K562 (cell line): ENCODE results near the gene TMEM88. TPM values are rescaled to one million over a fixed set of nuclear protein-coding genes. Genes with fewer than 3 reads are reported as not detected.

ENCODE experiments used
- ATAC-seq: fragments of 200-7000 bp; cut with Tn5 transposase; 3 replicates; pipeline ENCODE4 v1.9.1; 2020; ENCODE audit warnings: moderate library complexity
- BruUV-seq: library from RNA; stranded (reverse); fragments of 400-500 nt; replicated peaks from 2 replicates; lab custom pipeline; 2021; lab: Mats Ljungman, UMichigan
- CTCF ChIA-PET: fragments of 300-600 bp; formaldehyde crosslinking; extraction: SDS; loops from one replicate; lab custom pipeline; 2021; ENCODE audit warnings: low intra/inter-chr PET ratio; lab: Yijun Ruan, JAX
- POLR2A ChIA-PET: fragments of 300-600, 350-650 bp; sonication (Branson Sonifier 250); formaldehyde crosslinking; extraction: SDS; loops from one replicate; lab custom pipeline; 2021; ENCODE audit warnings: antibody characterized with exemption, inconsistent platforms; lab: Yijun Ruan, JAX
- DNase-seq, 4 experiments: peaks; one replicate each; pipeline versions ENCODE4 v3.0.0 to v3.0.0-alpha.2; 2011 to 2018; ENCODE audit warnings: low spot score in 3 of 4, mixed read lengths in 3 of 4; ENCODE audit errors: extremely low read depth in 1 of 4
- FAIRE-seq: peaks from 2 replicates; lab custom pipeline; 2011; peaks lifted over from hg19 to GRCh38; lab: Jason Lieb, UNC
- H2AFZ ChIP-seq: 2 replicates; pipeline ENCODE4 v1.6.0; 2011; ENCODE audit warnings: low read depth, low read length, control low read depth, inconsistent platforms
- H3K27ac ChIP-seq: fragments of 200-600 bp; 3 replicates; pipeline ENCODE4 v1.8.0; 2011; ENCODE audit warnings: low read depth, mild to moderate bottlenecking, control low read depth, inconsistent platforms, low read length, moderate library complexity, mixed read lengths; ENCODE audit errors: extremely low read depth
- H3K27me3 ChIP-seq, 2 experiments: fragments of 300-600 bp in 1 of 2; 2 replicates in 1 of 2; 3 replicates in 1 of 2; pipeline versions ENCODE4 v1.6.0 to v1.8.0; 2011; ENCODE audit warnings: inconsistent platforms in 2 of 2, low read length in 2 of 2, mild to moderate bottlenecking in 1 of 2, mixed read lengths in 1 of 2, moderate library complexity in 1 of 2; ENCODE audit not compliant: control insufficient read depth in 2 of 2, insufficient read depth in 2 of 2
- H3K36me3 ChIP-seq: fragments of 300-600 bp; 3 replicates; pipeline ENCODE4 v1.8.0; 2011; ENCODE audit warnings: mild to moderate bottlenecking, low read length, inconsistent platforms; ENCODE audit not compliant: control insufficient read depth, insufficient read depth
- H3K4me1 ChIP-seq, 2 experiments: fragments of 200-600 bp in 1 of 2; replicated peaks in 1 of 2; 2 replicates in 1 of 2; 3 replicates in 1 of 2; pipeline versions ENCODE4 v1.5.1 to v1.8.0; 2011; ENCODE audit warnings: inconsistent platforms in 2 of 2, low read length in 2 of 2, mild to moderate bottlenecking in 1 of 2, mixed read lengths in 1 of 2, moderate library complexity in 1 of 2; ENCODE audit not compliant: control insufficient read depth in 2 of 2, insufficient read depth in 2 of 2
- H3K4me2 ChIP-seq: 2 replicates; pipeline ENCODE4 v1.6.1; 2011; ENCODE audit warnings: low read length, control low read depth, inconsistent platforms, mixed read lengths; ENCODE audit not compliant: insufficient read depth
- H3K4me3 ChIP-seq: fragments of 200-600 bp; sonication (generic), shearing (Covaris generic); 2 replicates; pipeline ENCODE4 v1.5.1; 2016; ENCODE audit warnings: control low read depth, inconsistent platforms
- H3K79me2 ChIP-seq: fragments of 200-600 bp; 3 replicates; pipeline ENCODE4 v1.8.0; 2011; ENCODE audit warnings: low read length, inconsistent platforms; ENCODE audit not compliant: control insufficient read depth, insufficient read depth
- H3K9ac ChIP-seq, 2 experiments: 2 replicates each; pipeline versions ENCODE4 v1.6.0 to v1.6.1; 2011; ENCODE audit warnings: low read depth in 2 of 2, low read length in 2 of 2, control low read depth in 1 of 2, inconsistent platforms in 1 of 2, mild to moderate bottlenecking in 1 of 2, mixed read lengths in 1 of 2; ENCODE audit not compliant: insufficient read depth in 1 of 2
- H3K9me1 ChIP-seq: one replicate; pipeline ENCODE4 v1.6.0; 2011; ENCODE audit warnings: inconsistent platforms, mild to moderate bottlenecking, low read length, moderate library complexity; ENCODE audit not compliant: control insufficient read depth, insufficient read depth
- H3K9me3 ChIP-seq: replicated peaks from 2 replicates; pipeline ENCODE4 v1.5.1; 2011; ENCODE audit warnings: low read depth, low read length, inconsistent platforms; ENCODE audit not compliant: control insufficient read depth, insufficient read depth
- H4K20me1 ChIP-seq: replicated peaks from 2 replicates; pipeline ENCODE4 v1.6.1; 2011; ENCODE audit warnings: low read length, inconsistent platforms, mixed read lengths; ENCODE audit not compliant: control insufficient read depth, insufficient read depth
- BCL6 ChIP-seq: fragments of 250-450 bp; sonication (Bioruptor Pico); IDR thresholded peaks from 2 replicates; pipeline ENCODE4 v1.4.0; 2020
- CHD2 ChIP-seq: IDR thresholded peaks from 2 replicates; pipeline ENCODE4 v1.6.1; 2011; ENCODE audit warnings: low read depth, low read length
- GABPB2 ChIP-seq: fragments of 250-450 bp; sonication (Bioruptor Pico); conservative IDR thresholded peaks from 2 replicates; pipeline ENCODE4 v1.5.1; 2021; ENCODE audit warnings: mild to moderate bottlenecking
- LARP7 ChIP-seq: fragments of 450-650 bp; IDR thresholded peaks from 2 replicates; pipeline ENCODE4 v1.6.1; 2016
- MAZ ChIP-seq, 2 experiments: fragments of 450-650 bp in 1 of 2; sonication (generic) in 1 of 2; formaldehyde crosslinking; IDR thresholded peaks in 1 of 2; conservative IDR thresholded peaks in 1 of 2; 2 replicates each; pipeline versions ENCODE4 v1.4.0 to v1.5.0; 2020; ENCODE audit warnings: mild to moderate bottlenecking in 1 of 2, missing genetic modification reagents in 1 of 2
- NEUROD1 ChIP-seq: fragments of 150-350 bp; IDR thresholded peaks from 2 replicates; pipeline ENCODE4 v1.6.1; 2014; ENCODE audit warnings: borderline replicate concordance, low read length, low read depth; ENCODE audit not compliant: partially characterized antibody
- RFX1 ChIP-seq: fragments of 450-650 bp; IDR thresholded peaks from 2 replicates; pipeline ENCODE4 v1.6.1; 2016; ENCODE audit warnings: mild to moderate bottlenecking, moderate library complexity
- SNRNP70 ChIP-seq: fragments of 200-400 bp; formaldehyde crosslinking; optimal IDR thresholded peaks from 2 replicates; pipeline ENCODE3; 2017; ENCODE audit warnings: low read depth, low read length
- TBL1XR1 ChIP-seq, 2 experiments: IDR thresholded peaks; 2 replicates each; pipeline ENCODE4 v1.6.1; 2012; ENCODE audit warnings: improper control_type of control experiment in 2 of 2, low read length in 2 of 2, mild to moderate bottlenecking in 1 of 2
- ZBTB17 ChIP-seq: fragments of 450-650 bp; formaldehyde crosslinking; IDR thresholded peaks from 2 replicates; pipeline ENCODE4 v1.4.0; 2020; ENCODE audit warnings: mild to moderate bottlenecking
- ZNF75A ChIP-seq: fragments of 450-650 bp; formaldehyde crosslinking; IDR thresholded peaks from 2 replicates; pipeline ENCODE4 v1.4.0; 2020; ENCODE audit warnings: mild to moderate bottlenecking
- WGBS: fragments of 100-300 bp; shearing (Covaris generic); methylation state at CpG from one replicate; pipeline ENCODE4 v1.1.6; 2016; ENCODE audit warnings: low coverage, mixed read lengths; ENCODE audit not compliant: insufficient coverage; ENCODE audit errors: missing lambda C conversion rate; 5-methylcytosine and 5-hydroxymethylcytosine counted together
- in situ Hi-C: fragments of 300-500 bp; cut with MboI; formaldehyde crosslinking; loops from 4 replicates; pipeline ENCODE4 v1.15.0; 2018; ENCODE audit warnings: inconsistent platforms, mixed read lengths
- intact Hi-C: fragments of 100-400 bp; cut with micrococcal nuclease; formaldehyde crosslinking; loops from 2 replicates; pipeline ENCODE4 v1.14.2; 2022
- polyA plus RNA-seq, 8 experiments: library from polyadenylated mRNA; depleted of rRNA in 4 of 8; stranded (reverse) in 5 of 8; unstranded in 3 of 8; fragments of >200 nt; fragmentation: Nextera tagmentation in 2 of 8; fragmentation: Illumina TruSeq in 1 of 8; extraction: Ambion mirVana in 2 of 8; extraction: Trizol in 1 of 8; gene quantifications; 2 replicates each; pipeline versions ENCODE4 v1.2.1 to v1.2.3, GENCODE V29; 2011 to 2014; ENCODE audit warnings: inconsistent platforms in 1 of 8, missing spikeins in 1 of 8
- total RNA-seq, 7 experiments: library from RNA; depleted of rRNA in 6 of 7; stranded (reverse); fragments of >200 nt in 6 of 7; fragmentation: Illumina TruSeq in 2 of 7; extraction: Trizol in 2 of 7; gene quantifications; 2 replicates each; pipeline versions ENCODE4 v1.2.1 to v1.2.3, GENCODE V29; 2011 to 2021; ENCODE audit warnings: low replicate concordance in 1 of 7

The TMEM88 gene
- total and polyA plus RNA-seq, 9 of the 15 experiments (the other 6 are each of a cell fraction or from before 2014, with no cell fraction given): 0.10 to 1.4 (median 0.36) TPM; not detected in 3

DNA sequence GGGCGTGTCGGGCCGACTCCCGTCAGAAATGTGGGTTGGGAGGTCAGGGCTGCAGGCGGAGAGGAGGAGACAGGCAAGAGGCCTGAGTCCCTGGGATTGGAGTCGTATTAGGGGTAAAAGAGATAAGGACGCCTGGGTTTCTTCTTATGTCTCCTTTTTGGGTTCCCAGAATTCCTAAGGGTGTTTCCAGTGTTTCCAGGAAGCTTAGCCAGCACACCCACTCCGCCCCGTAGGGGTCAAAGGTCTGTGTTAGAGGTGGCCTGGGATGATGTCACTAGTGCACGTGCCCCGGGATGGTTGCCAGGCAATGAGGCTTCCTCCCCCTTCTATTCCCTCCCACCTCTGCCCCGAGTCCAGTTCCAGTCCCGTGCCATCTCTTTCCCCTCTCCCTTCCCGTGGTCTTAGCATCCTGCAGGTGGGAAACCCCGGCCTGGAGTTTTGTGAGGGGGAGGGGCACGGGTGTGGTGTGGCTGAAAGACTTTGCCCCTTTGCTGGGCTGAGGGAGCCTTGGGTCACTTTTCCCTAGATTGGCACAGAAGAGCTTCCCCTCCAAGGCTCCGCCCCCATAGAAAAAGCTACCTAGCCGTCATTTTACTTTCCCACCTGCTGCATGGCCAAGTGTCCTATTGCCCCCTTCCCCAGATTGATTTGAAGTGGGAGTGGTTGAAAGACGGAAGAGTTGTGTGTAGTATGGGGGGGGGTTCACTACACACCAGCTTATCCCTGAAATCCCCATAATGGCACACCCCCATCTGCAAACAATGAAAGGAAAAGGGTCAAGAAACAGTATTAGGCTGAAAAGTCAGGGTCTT, 18.1 kb upstream of the TMEM88 start (continued):
- TF ChIP-seq SNRNP70 (no peak), ZNF75A (CRISPR knock-in tag) (no peak), TBL1XR1 (IDR thresholded peaks at IDR 0.05; ENCODE audit: low read length in 2 of 2) (peak in 1 of 2 experiments; percentile 79; a peak in 2 of 4 replicates), GABPB2 (CRISPR knock-in tag) (no peak), CHD2 (peak; percentile 79), RFX1 (peak; percentile 89), BCL6 (CRISPR knock-in tag) (no peak), NEUROD1 (peak; percentile 100)

- intact Hi-C loops: loop anchor here (1.0 to 10.0 kb wide), 3 partner anchors 20 to 287 kb away; partner anchors contain the start of genes HES7 and NAA38
- DNase-seq (peak in 1 of 4 experiments; percentile 56), ATAC-seq (no peak), FAIRE-seq (no peak)
- Histone ChIP-seq H3K4me1 (peaks cover 46 to 65% of the 10 kb centered on the region in 2 experiments), H3K9me3 (no peaks in the 10 kb centered on the region), H2AFZ (peak overlapping the region; percentile 70), H3K9ac (peak overlapping the region in 1 of 2 experiments; percentile 65; a peak in 3 of 4 replicates), H3K4me2 (peak overlapping the region; percentile 88), H3K36me3 (peaks cover 10% of the 10 kb centered on the region; the same call in 2 of the 3 replicates), H3K4me3 (peak overlapping the region; percentile 25), H3K9me1 (no peaks in the 10 kb centered on the region), H3K27ac (peak overlapping the region; percentile 85), H3K79me2 (peaks cover 30% of the 10 kb centered on the region), H4K20me1 (no peaks in the 10 kb centered on the region; the same call in 1 of the 2 replicates), H3K27me3 (no peaks in the 10 kb centered on the region)
- no TSS peak for BruUV-seq
- ChIA-PET POLR2A (interaction anchor here (0.6 to 1.0 kb wide), 6 partner anchors 8 to 103 kb away, joined by 3 to 5 read pairs (median 4); partner anchors contain the start of genes CYB5D1 and NAA38), CTCF (no interaction called here)
- 3% methylated on average over 8 of the region's 8 CpGs for WGBS
- in situ Hi-C loops: no loop called here
- no peak for TF ChIP-seq LARP7
- TF ChIP-seq ZBTB17 (CRISPR knock-in tag): no peak
- no peak for TF ChIP-seq MAZ (CRISPR knock-in tag; conservative IDR thresholded peaks at IDR 0.05 in 1 of 2, IDR thresholded peaks at IDR 0.05 in 1 of 2)
These were observed 17.3 kb upstream of the TMEM88 start for GRCh38 chr17:7837408-7838088.
